Tibial artery (tissue), 4 donors: ENCODE measurements around the gene YBX3.
A peak's percentile ranks its signal among the peaks of the same experiment; 100 is the strongest.

Experiments
- DNase-seq, 2 donors: peaks; one replicate each; pipeline ENCODE4 v3.0.0-alpha.2; 2019
- H3K27ac ChIP-seq, 2 donors: fragments of 200-600 bp; sonication (generic) in 1 of 2; 1 replicate in 1 of 2; 2 replicates in 1 of 2; pipeline ENCODE4 v1.5.1; 2018 to 2019; ENCODE audit warnings: mild to moderate bottlenecking in 1 of 2
- H3K27me3 ChIP-seq, 2 donors: fragments of 200-600 bp; sonication (generic) in 1 of 2; one replicate each; pipeline versions ENCODE4 v1.5.1 to v1.6.0; 2016 to 2019
- H3K36me3 ChIP-seq, 3 donors: fragments of 200-600 bp; sonication (generic) in 2 of 3; one replicate each; pipeline ENCODE4 v1.5.1; 2016 to 2019; ENCODE audit warnings: mild to moderate bottlenecking in 2 of 3
- H3K4me1 ChIP-seq, 4 donors: fragments of 200-600 bp; sonication (generic) in 2 of 4; 1 replicate in 3 of 4; 2 replicates in 1 of 4; pipeline ENCODE4 v1.5.1; 2016 to 2019
- H3K4me3 ChIP-seq, 2 donors: fragments of 200-600 bp; sonication (generic) in 1 of 2; 1 replicate in 1 of 2; 2 replicates in 1 of 2; pipeline ENCODE4 v1.5.1; 2018 to 2019; ENCODE audit warnings: mild to moderate bottlenecking in 2 of 2
- H3K9me3 ChIP-seq, 3 donors: fragments of 200-600 bp; sonication (generic) in 1 of 3; one replicate each; pipeline ENCODE4 v1.5.1; 2016 to 2019
- CTCF ChIP-seq, 2 experiments: fragments of 200-600 bp in 1 of 2; fragments of 450-650 bp in 1 of 2; IDR thresholded peaks; one replicate each; pipeline ENCODE4 v1.5.1; 2017 to 2019; ENCODE audit warnings: antibody characterized with exemption in 2 of 2, mild to moderate bottlenecking in 1 of 2, moderate library complexity in 1 of 2
- intact Hi-C: fragments of 100-400 bp; cut with DNase I; formaldehyde crosslinking; loops from one replicate; pipeline ENCODE4 v1.15.0; 2023; ENCODE audit warnings: low total_unique reads

YBX3 gene

DNA sequence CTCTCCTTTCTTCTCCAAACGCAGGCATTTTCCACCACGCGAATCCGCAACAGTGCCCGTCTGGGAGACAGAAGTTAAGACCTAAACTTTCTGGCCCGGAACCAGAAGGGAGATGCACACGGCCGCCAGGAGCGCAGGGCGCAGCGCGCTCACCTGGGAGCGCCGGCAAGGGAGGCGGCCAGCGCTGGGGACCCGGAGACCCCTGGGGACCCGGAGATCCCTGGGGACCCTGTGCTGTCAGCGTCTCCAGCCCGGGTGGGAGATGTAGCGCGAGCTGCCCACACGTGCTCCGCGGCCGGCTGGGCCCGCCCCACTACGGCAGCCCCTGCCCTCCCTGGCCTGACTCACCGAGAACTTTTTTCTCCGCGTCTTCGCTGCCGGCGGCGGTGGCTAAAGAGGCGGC is 620 bp downstream of the YBX3 start:
- DNase-seq = peak; percentile 54 to 80
- intact Hi-C loops = loop anchor here (5.0 to 10.0 kb wide), 2 partner anchors 108 to 510 kb away; partner anchors contain the start of genes GABARAPL1 and MAGOHB
- TF ChIP-seq CTCF (IDR thresholded peaks at IDR 0.05) = peak in 1 of 2 experiments; percentile 19
- peak overlapping the region; percentile 71 to 98 for H3K4me3 ChIP-seq
- peaks cover 0 to 6% (median 0%) of the 10 kb centered on the region in 3 donors for H3K36me3 ChIP-seq
- H3K27me3 ChIP-seq = no peaks in the 10 kb centered on the region
- peak overlapping the region; percentile 95 to 97 for H3K27ac ChIP-seq
- peaks cover 0 to 47% (median 23%) of the 10 kb centered on the region in 4 donors for H3K4me1 ChIP-seq
- no peaks in the 10 kb centered on the region for H3K9me3 ChIP-seq

DNA sequence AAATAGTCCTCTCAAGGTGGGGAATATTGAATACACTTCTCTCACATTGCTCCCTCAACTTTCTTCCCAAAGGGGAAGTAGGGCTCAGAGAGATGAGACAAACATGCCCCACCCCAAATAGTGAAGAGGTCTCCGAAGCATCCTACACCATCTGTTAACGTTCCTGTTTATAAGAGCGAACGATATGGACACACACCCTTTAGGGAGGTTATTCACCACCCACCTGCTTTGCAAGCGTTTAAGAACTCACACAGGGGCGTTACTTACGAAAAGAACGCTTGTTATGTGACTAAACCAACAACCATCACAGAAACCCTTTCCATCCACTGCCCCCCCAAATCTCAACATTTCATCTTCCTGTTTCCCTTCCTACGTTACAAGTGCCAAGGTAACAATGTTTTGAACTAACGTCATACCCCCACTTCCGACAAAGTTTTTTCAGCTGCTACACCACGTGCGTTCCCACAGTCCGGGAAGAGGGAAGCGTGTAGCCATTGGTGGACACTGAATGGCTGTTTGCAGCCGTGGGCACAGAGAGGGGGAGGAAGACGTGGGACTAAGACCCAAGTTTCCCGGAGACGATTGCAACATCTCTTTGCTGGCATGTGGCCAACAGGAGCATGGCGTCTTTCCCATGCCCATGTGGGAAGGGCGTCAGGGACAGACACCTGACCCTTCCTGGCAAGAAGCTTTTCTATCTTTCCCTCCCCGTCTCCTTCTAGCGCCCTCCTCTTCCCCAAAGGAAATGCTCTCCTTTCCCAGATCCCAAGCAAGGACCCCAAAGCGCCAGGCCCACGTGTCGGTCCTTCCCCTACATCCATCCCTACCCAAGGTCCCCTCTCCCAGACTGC is 1.2 kb downstream of the YBX3 start:
- H3K27me3 ChIP-seq = no peaks in the 10 kb centered on the region
- no peaks in the 10 kb centered on the region for H3K9me3 ChIP-seq
- H3K27ac ChIP-seq = peak overlapping the region; percentile 95 to 97
- H3K36me3 ChIP-seq = peaks cover 0 to 6% (median 0%) of the 10 kb centered on the region in 3 donors
- intact Hi-C loops = loop anchor here (5.0 to 10.0 kb wide), 2 partner anchors 107 to 510 kb away; partner anchors contain the start of genes GABARAPL1 and MAGOHB
- peak overlapping the region; percentile 71 to 98 for H3K4me3 ChIP-seq
- DNase-seq = peak; percentile 96 to 99
- H3K4me1 ChIP-seq = peaks cover 0 to 53% (median 29%) of the 10 kb centered on the region in 4 donors
- no peak for TF ChIP-seq CTCF (IDR thresholded peaks at IDR 0.05)

GRCh38 chr12:10720974-10721650 is 2.0 kb downstream of the YBX3 start:
- TF ChIP-seq CTCF (IDR thresholded peaks at IDR 0.05) = no peak
- peaks cover 0 to 6% (median 0%) of the 10 kb centered on the region in 3 donors for H3K36me3 ChIP-seq
- H3K4me1 ChIP-seq = peaks cover 0 to 60% (median 36%) of the 10 kb centered on the region in 4 donors
- no peaks in the 10 kb centered on the region for H3K27me3 ChIP-seq
- no peaks in the 10 kb centered on the region for H3K9me3 ChIP-seq
- H3K27ac ChIP-seq = peak overlapping the region; percentile 95 to 97
- H3K4me3 ChIP-seq = peak overlapping the region; percentile 71 to 98
- no peak for DNase-seq
- intact Hi-C loops = loop anchor here (5.0 to 10.0 kb wide), 2 partner anchors 106 to 509 kb away; partner anchors contain the start of genes GABARAPL1 and MAGOHB

- Histone ChIP-seq H3K4me3 (no peak overlapping the region), H3K27me3 (no peaks in the 10 kb centered on the region), H3K4me1 (peaks cover 0 to 64% (median 41%) of the 10 kb centered on the region in 4 donors), H3K9me3 (no peaks in the 10 kb centered on the region), H3K36me3 (peaks cover 13 to 19% (median 15%) of the 10 kb centered on the region in 3 donors), H3K27ac (peak overlapping the region; percentile 60 to 97)
- no peak for TF ChIP-seq CTCF (IDR thresholded peaks at IDR 0.05)
- intact Hi-C loops = no loop called here
- DNase-seq = no peak
Observed at GRCh38 chr12:10719482-10719881, 3.6 kb downstream of the YBX3 start.

DNA sequence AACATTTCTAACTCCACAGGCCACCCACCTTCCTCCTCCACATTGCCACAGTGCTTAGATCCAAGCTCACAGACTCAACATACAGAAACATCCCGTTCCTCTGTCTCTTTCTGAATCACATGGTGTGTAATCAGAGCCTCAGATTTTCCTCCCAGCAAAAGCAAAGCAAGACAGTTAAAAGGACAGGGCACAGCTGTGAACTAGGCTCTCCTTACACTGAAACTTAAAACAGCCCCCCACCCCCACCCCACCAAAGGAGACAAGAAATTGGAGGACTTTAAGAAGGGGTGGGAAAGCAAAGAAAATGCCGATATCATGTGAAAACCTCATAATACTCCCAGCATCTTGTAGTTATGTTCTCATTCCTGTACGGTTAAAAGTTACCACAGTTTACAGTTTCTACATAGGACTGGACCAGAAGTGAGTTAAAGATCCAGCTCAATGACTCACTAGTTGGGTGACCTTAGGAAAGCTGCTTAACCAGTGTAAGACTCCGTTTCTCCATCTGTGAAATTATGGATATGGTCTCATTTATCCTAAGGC is 4.8 kb downstream of the YBX3 start:
- peaks cover 0 to 58% (median 39%) of the 10 kb centered on the region in 4 donors for H3K4me1 ChIP-seq
- H3K27ac ChIP-seq = peak overlapping the region; percentile 60 to 97
- no peak overlapping the region for H3K4me3 ChIP-seq
- intact Hi-C loops = no loop called here
- H3K9me3 ChIP-seq = no peaks in the 10 kb centered on the region
- no peak for TF ChIP-seq CTCF (IDR thresholded peaks at IDR 0.05)
- H3K36me3 ChIP-seq = peaks cover 24 to 30% (median 27%) of the 10 kb centered on the region in 3 donors
- H3K27me3 ChIP-seq = no peaks in the 10 kb centered on the region
- no peak for DNase-seq
